Astrocyte (in vitro differentiated cells and primary cell): Measurements from ENCODE around the gene RNF227.

ENCODE experiments used
- EZH2 ChIP-seq: IDR thresholded peaks from 2 replicates; pipeline ENCODE4 v1.6.1; 2012; ENCODE audit warnings: mild to moderate bottlenecking, low read length, inconsistent platforms; ENCODE audit not compliant: insufficient read depth
- TF ChIP-seq, protein P1 (sequence below): IDR thresholded peaks from 2 replicates; pipeline ENCODE4 v1.5.1; 2011; ENCODE audit warnings: low read depth, mild to moderate bottlenecking, inconsistent platforms, low read length, moderate library complexity; ENCODE audit not compliant: insufficient read depth

DNA sequence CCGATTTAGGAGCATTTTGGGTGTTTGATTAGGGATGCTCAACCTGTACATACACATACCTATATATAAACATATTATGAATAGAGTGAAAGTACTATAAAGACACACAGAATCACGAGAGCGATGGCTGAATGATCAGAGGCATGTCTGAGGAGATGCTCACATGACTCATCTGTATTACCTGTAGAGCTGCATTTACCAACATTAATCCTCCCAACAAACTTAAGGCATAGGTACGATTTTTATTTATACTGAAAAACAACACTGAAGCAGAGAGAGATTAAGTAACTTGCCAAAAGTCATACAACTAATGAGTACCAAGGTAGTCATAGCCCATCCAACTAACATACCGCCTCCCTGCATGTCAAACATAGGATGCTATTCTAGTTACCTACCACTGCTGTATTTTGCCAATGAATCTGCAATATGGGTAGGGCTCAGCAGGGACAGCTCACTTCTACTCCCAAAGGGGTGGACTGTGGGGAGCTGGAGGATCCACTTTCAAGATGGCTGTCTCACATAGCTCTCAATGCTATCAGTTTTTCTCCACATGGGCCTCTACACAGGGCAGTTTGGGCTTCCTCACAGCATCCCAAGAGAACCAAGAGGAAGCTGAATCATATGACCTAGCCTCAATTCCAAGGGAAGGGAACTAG is 51.0 kb downstream of the RNF227 start:
- TF ChIP-seq, protein P1, sequence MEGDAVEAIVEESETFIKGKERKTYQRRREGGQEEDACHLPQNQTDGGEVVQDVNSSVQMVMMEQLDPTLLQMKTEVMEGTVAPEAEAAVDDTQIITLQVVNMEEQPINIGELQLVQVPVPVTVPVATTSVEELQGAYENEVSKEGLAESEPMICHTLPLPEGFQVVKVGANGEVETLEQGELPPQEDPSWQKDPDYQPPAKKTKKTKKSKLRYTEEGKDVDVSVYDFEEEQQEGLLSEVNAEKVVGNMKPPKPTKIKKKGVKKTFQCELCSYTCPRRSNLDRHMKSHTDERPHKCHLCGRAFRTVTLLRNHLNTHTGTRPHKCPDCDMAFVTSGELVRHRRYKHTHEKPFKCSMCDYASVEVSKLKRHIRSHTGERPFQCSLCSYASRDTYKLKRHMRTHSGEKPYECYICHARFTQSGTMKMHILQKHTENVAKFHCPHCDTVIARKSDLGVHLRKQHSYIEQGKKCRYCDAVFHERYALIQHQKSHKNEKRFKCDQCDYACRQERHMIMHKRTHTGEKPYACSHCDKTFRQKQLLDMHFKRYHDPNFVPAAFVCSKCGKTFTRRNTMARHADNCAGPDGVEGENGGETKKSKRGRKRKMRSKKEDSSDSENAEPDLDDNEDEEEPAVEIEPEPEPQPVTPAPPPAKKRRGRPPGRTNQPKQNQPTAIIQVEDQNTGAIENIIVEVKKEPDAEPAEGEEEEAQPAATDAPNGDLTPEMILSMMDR, result no peak
- no peak for TF ChIP-seq EZH2
